Subcutaneous abdominal adipose tissue (tissue), 5 donors: ENCODE results near the gene BRD9.
"Not testable (repeated sequence)": the region's sequence is repeated elsewhere in the genome, so short reads cannot be mapped to it uniquely, and the experiment has no call there.

Experiments
- H3K27ac ChIP-seq: one replicate; pipeline ENCODE4 v1.7.0; 2013; ENCODE audit warnings: low read depth, mild to moderate bottlenecking, inconsistent platforms, low read length, moderate library complexity
- H3K27me3 ChIP-seq, 5 donors: one replicate each; pipeline ENCODE4 v1.7.0; 2013; ENCODE audit warnings: low read length in 5 of 5, inconsistent platforms in 1 of 5; ENCODE audit not compliant: control insufficient read depth in 5 of 5, insufficient read depth in 4 of 5
- H3K36me3 ChIP-seq, 5 donors: one replicate each; pipeline ENCODE4 v1.7.0; 2013; ENCODE audit warnings: low read length in 5 of 5; ENCODE audit not compliant: control insufficient read depth in 5 of 5, insufficient read depth in 5 of 5
- H3K4me1 ChIP-seq, 5 donors: one replicate each; pipeline ENCODE4 v1.7.0; 2013; ENCODE audit warnings: low read length in 5 of 5, mild to moderate bottlenecking in 3 of 5, moderate library complexity in 1 of 5; ENCODE audit not compliant: control insufficient read depth in 5 of 5, insufficient read depth in 5 of 5
- H3K4me3 ChIP-seq, 5 donors: one replicate each; pipeline ENCODE4 v1.7.0; 2013; ENCODE audit warnings: low read length in 5 of 5, low read depth in 1 of 5
- H3K9ac ChIP-seq, 5 donors: one replicate each; pipeline ENCODE4 v1.7.0; 2013; ENCODE audit warnings: low read length in 5 of 5, mild to moderate bottlenecking in 4 of 5, moderate library complexity in 3 of 5
- H3K9me3 ChIP-seq, 5 donors: one replicate each; pipeline ENCODE4 v1.7.0; 2013; ENCODE audit warnings: low read length in 5 of 5; ENCODE audit not compliant: control insufficient read depth in 5 of 5
- donor health status: healthy.
- donor health status: healthy.
- donor health status: healthy.
- donor health status: healthy.
- donor health status: healthy.

Gene BRD9

GRCh38 chr5:852431-853401 lies 39.9 kb downstream of the BRD9 start:
- Histone ChIP-seq H3K36me3 (no peaks in the 10 kb centered on the region), H3K4me1 (peaks cover 0 to 18% (median 11%) of the 10 kb centered on the region in 5 donors), H3K9ac (no peak overlapping the region), H3K4me3 (no peak overlapping the region), H3K27ac (no peak overlapping the region), H3K27me3 (peaks cover 8 to 30% (median 23%) of the 10 kb centered on the region in 5 donors), H3K9me3 (no peaks in the 10 kb centered on the region)

GRCh38 chr5:852018-852417 lies 40.6 kb downstream of the BRD9 start:
- Histone ChIP-seq H3K9ac (no peak overlapping the region), H3K4me1 (peaks cover 0 to 18% (median 11%) of the 10 kb centered on the region in 5 donors), H3K9me3 (no peaks in the 10 kb centered on the region), H3K27ac (no peak overlapping the region), H3K36me3 (no peaks in the 10 kb centered on the region), H3K4me3 (no peak overlapping the region), H3K27me3 (peaks cover 8 to 30% (median 23%) of the 10 kb centered on the region in 5 donors)

GRCh38 chr5:851553-851952 lies 41.0 kb downstream of the BRD9 start:
- no peak overlapping the region for H3K4me3 ChIP-seq

GRCh38 chr5:851076-851475 lies 41.5 kb downstream of the BRD9 start:
- Histone ChIP-seq H3K9ac (no peak overlapping the region), H3K27ac (no peak overlapping the region), H3K27me3 (peaks cover 8 to 30% (median 23%) of the 10 kb centered on the region in 5 donors), H3K4me1 (peaks cover 0 to 18% (median 11%) of the 10 kb centered on the region in 5 donors), H3K4me3 (peak overlapping the region in 1 of 5 donors; percentile 28), H3K36me3 (no peaks in the 10 kb centered on the region), H3K9me3 (no peaks in the 10 kb centered on the region)

More at GRCh38 chr5:851553-851952, 41.0 kb downstream of the BRD9 start:
- H3K27me3 ChIP-seq = peaks cover 8 to 30% (median 23%) of the 10 kb centered on the region in 5 donors
- H3K9ac ChIP-seq = no peak overlapping the region
- no peak overlapping the region for H3K27ac ChIP-seq
- no peaks in the 10 kb centered on the region for H3K36me3 ChIP-seq
- H3K9me3 ChIP-seq = no peaks in the 10 kb centered on the region
- H3K4me1 ChIP-seq = peaks cover 0 to 18% (median 11%) of the 10 kb centered on the region in 5 donors

- no peak within 1 kb of the TSS for H3K27ac ChIP-seq
- peaks cover 8 to 30% (median 21%) of the 10 kb centered on the region in 5 donors for H3K27me3 ChIP-seq
- no peak within 1 kb of the TSS for H3K9ac ChIP-seq
- no peaks in the 10 kb centered on the region for H3K9me3 ChIP-seq
- peak within 1 kb of the TSS in 3 of 5 donors; percentile 22 to 29 (median 28) for H3K4me3 ChIP-seq
- H3K36me3 ChIP-seq = no peaks in the 10 kb centered on the region
- H3K4me1 ChIP-seq = peaks cover 0 to 18% (median 11%) of the 10 kb centered on the region in 5 donors
Measured at GRCh38 chr5:850511-851006, 42.0 kb downstream of the BRD9 start, which contains the start of gene ZDHHC11. Gene ZDHHC11, minus strand, starts transcription at chr5:850986. Its CDS starts 384 bp downstream, at chr5:850602.

- Histone ChIP-seq H3K9me3 (no peaks in the 10 kb centered on the region), H3K4me1 (peaks cover 0 to 18% (median 11%) of the 10 kb centered on the region in 5 donors), H3K27ac (no peak overlapping the region), H3K4me3 (peak overlapping the region in 3 of 5 donors; percentile 22 to 29 (median 28)), H3K27me3 (peaks cover 8 to 30% (median 21%) of the 10 kb centered on the region in 5 donors), H3K9ac (no peak overlapping the region), H3K36me3 (no peaks in the 10 kb centered on the region)
Measured at GRCh38 chr5:849651-850301, 42.8 kb downstream of the BRD9 start.

- no peak overlapping the region for H3K27ac ChIP-seq
- H3K27me3 ChIP-seq = peaks cover 8 to 30% (median 21%) of the 10 kb centered on the region in 5 donors
- H3K4me3 ChIP-seq = no peak overlapping the region
- H3K9ac ChIP-seq = no peak overlapping the region
- H3K4me1 ChIP-seq = peaks cover 0 to 18% (median 11%) of the 10 kb centered on the region in 5 donors
- H3K9me3 ChIP-seq = no peaks in the 10 kb centered on the region
- H3K36me3 ChIP-seq = no peaks in the 10 kb centered on the region
Measured at GRCh38 chr5:848671-849111, 43.9 kb downstream of the BRD9 start.

GRCh38 chr5:847736-848135 lies 44.9 kb downstream of the BRD9 start:
- H3K27me3 ChIP-seq = peaks cover 8 to 24% (median 13%) of the 10 kb centered on the region in 5 donors
- not testable (repeated sequence) for H3K36me3 ChIP-seq, H3K27ac ChIP-seq

GRCh38 chr5:847212-847611 lies 45.4 kb downstream of the BRD9 start:
- H3K36me3 ChIP-seq, H3K9me3 ChIP-seq: not testable (repeated sequence)
- peaks cover 4 to 19% (median 12%) of the 10 kb centered on the region in 5 donors for H3K27me3 ChIP-seq

More at GRCh38 chr5:847736-848135, 44.9 kb downstream of the BRD9 start:
- not testable (repeated sequence) for H3K9me3 ChIP-seq, H3K9ac ChIP-seq, H3K4me3 ChIP-seq
- peaks cover 0 to 18% (median 11%) of the 10 kb centered on the region in 5 donors for H3K4me1 ChIP-seq

More at GRCh38 chr5:847212-847611, 45.4 kb downstream of the BRD9 start:
- not testable (repeated sequence) for H3K4me3 ChIP-seq, H3K27ac ChIP-seq, H3K9ac ChIP-seq
- peaks cover 0 to 18% (median 11%) of the 10 kb centered on the region in 5 donors for H3K4me1 ChIP-seq
